Activated naive CD4-positive, alpha-beta T cell treated with anti-CD3 and anti-CD28 coated beads, Interleukin-2, amount 50 U/mL, for 72 hours (primary cell): Measurements from ENCODE around the gene RTF2. TPM values are rescaled to one million over a fixed set of nuclear protein-coding genes. Genes with fewer than 3 reads are reported as not detected.

Experiments used
- ATAC-seq, 2 donors: fragments of 150-1000 bp; cut with Tn5 transposase; 2 replicates each; pipeline ENCODE4 v1.10.0; 2021; ENCODE audit warnings: mild to moderate bottlenecking in 2 of 2, moderate library complexity in 2 of 2
- DNase-seq, 2 donors: peaks; one replicate each; pipeline ENCODE4 v3.0.0; 2021 to 2022; ENCODE audit warnings: low spot score in 2 of 2
- H3K27ac Mint-ChIP-seq, 2 donors: one replicate each; pipeline ENCODE4 v1.8.0; 2022; ENCODE audit warnings: mild to moderate bottlenecking in 2 of 2, mixed read lengths in 2 of 2
- H3K36me3 Mint-ChIP-seq, 2 donors: one replicate each; pipeline ENCODE4 v1.8.0; 2022; ENCODE audit warnings: mixed read lengths in 2 of 2
- H3K9me3 Mint-ChIP-seq, 2 donors: one replicate each; pipeline ENCODE4 v1.8.0; 2022; ENCODE audit warnings: mixed read lengths in 2 of 2
- total RNA-seq, 2 donors: library from RNA; stranded (reverse); gene quantifications; one replicate each; pipeline ENCODE4 v1.2.3, GENCODE V29; 2022

Gene RTF2
- total RNA-seq: 10 to 100 TPM; 75.8 to 85.5 TPM

GRCh38 chr20:56468316-56469076 lies at the start of gene RTF2:
TSS of gene RTF2 (plus strand) at chr20:56468627. CDS start at chr20:56468698, 71 bp downstream.
- peak within 1 kb of the TSS; percentile 97 to 100 for H3K27ac Mint-ChIP-seq
- no peaks in the 10 kb centered on the region for H3K9me3 Mint-ChIP-seq
- peaks cover 5 to 11% of the 10 kb centered on the region in 2 donors for H3K36me3 Mint-ChIP-seq
- DNase-seq: peak; percentile 96 to 97
- ATAC-seq: peak; percentile 99 to 100

DNA sequence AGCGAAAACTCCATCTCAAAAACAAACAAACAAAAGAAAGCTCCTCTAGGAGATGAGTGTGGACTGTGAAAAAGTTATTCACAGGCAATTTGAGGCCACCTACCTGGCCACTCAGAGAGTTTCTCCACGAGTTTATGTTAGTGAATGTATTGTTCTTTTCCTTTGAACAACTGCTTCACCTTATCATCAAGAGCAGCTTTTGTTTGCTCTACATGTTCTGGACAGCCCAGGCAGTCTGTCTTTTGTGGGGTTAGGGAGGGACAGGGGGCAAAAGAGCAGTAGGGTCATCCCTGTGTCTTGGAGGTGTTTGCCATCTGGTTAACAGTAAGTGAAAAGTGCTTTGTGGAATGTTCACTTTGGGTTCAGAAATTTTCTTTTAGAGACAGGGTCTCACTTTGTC lies 48.4 kb upstream of the RTF2 start:
- ATAC-seq: no peak
- Mint-ChIP-seq H3K27ac (no peak overlapping the region), H3K36me3 (peaks cover 0 to 13% of the 10 kb centered on the region in 2 donors)

GRCh38 chr20:56420940-56421688 lies 47.3 kb upstream of the RTF2 start:
- no peak for ATAC-seq
- DNase-seq: no peak
- Mint-ChIP-seq H3K27ac (peak overlapping the region; percentile 59 to 73), H3K36me3 (peaks cover 0 to 13% of the 10 kb centered on the region in 2 donors), H3K9me3 (no peaks in the 10 kb centered on the region)

More for the DNA sequence above, 48.4 kb upstream of the RTF2 start:
- H3K9me3 Mint-ChIP-seq: no peaks in the 10 kb centered on the region
- DNase-seq: no peak

DNA sequence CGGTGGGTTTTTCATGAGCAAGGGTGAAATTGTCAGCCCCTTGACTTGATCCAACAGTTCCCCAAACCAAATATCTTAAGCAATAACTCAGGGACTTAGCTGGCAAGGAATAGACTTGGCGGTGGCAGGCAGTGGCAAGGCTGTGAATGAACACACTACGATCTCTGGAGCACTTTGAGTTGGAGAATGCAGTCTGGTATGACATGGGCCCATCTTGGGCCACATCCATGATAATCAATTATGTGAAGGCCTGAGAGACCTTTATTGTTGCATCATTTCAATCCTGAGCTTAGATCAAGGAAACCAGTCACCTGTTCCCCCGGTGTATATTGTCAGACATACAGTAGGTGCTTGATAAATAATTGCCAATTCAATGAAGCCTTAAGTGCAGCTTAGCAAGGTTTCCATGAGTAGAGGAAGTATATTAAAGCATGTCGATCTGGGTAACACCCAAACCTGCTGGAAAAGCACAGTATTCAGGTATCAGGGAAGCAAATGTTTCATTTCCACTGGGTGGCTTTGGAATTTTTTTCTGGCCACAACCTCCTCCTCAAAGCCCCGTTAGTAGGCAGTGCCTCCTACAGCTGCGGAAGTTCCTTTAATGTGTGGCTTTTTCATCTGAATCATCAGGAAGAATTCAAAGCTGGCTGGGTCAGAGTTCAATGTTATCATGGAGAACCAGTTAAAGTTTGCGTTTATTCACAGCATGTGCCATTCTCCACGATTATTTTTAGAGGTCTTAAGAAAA lies 46.2 kb upstream of the RTF2 start:
- Mint-ChIP-seq H3K27ac (peak overlapping the region; percentile 11 to 73), H3K36me3 (peaks cover 0 to 4% of the 10 kb centered on the region in 2 donors), H3K9me3 (no peaks in the 10 kb centered on the region)
- DNase-seq: no peak
- peak in 1 of 2 donors; percentile 48 for ATAC-seq

GRCh38 chr20:56422824-56423189 lies 45.6 kb upstream of the RTF2 start:
- Mint-ChIP-seq H3K27ac (peak overlapping the region; percentile 32 to 73), H3K36me3 (no peaks in the 10 kb centered on the region)

DNA sequence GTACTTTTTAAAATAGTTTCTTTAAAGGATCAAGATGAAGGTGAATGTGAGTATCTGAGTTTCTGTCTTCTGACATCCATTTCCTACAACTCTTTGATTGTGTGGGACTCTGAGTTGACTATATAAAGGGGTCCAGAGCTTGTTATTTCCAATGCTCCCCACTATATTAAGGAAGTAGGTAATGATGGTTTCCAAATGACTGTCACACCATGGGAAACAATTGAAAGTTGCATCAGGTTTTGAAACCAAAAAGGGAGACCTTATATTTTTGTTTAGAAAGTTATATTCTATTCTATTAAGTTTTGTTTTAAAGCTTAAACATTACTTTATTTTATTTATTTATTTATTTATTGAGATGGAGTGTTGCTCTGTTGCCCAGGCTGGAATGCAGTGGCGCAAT lies 45.2 kb upstream of the RTF2 start:
- Mint-ChIP-seq H3K9me3 (no peaks in the 10 kb centered on the region), H3K27ac (peak overlapping the region; percentile 32 to 73), H3K36me3 (no peaks in the 10 kb centered on the region)
- no peak for DNase-seq
- no peak for ATAC-seq

More at GRCh38 chr20:56422824-56423189, 45.6 kb upstream of the RTF2 start:
- H3K9me3 Mint-ChIP-seq: no peaks in the 10 kb centered on the region
- DNase-seq (no peak), ATAC-seq (no peak)

GRCh38 chr20:56423886-56424285 lies 44.5 kb upstream of the RTF2 start:
- no peaks in the 10 kb centered on the region for H3K36me3 Mint-ChIP-seq
- ATAC-seq: no peak
- DNase-seq: no peak
- H3K27ac Mint-ChIP-seq: no peak overlapping the region
- no peaks in the 10 kb centered on the region for H3K9me3 Mint-ChIP-seq

DNA sequence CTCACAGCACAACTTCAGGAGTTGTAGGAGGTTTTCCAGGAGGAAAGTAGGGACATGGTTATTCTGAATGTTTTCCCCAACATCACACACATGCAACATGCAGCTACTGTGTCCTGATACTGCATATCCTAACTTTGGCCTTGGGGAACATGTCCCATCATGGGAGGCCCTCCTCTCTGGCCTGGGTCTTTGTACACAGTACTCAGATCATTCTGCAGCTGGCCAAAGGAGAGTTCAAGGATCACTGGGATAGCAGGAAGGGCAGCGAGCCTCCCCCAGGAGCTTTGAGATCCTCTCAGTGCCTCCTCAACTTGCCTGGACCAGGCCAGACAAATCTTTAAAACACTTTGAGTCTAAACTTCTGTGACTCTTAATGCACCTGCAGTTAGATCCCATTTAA lies 43.5 kb upstream of the RTF2 start:
- H3K9me3 Mint-ChIP-seq: no peaks in the 10 kb centered on the region
- DNase-seq: no peak
- peaks cover 0 to 7% of the 10 kb centered on the region in 2 donors for H3K36me3 Mint-ChIP-seq
- H3K27ac Mint-ChIP-seq: no peak overlapping the region
- no peak for ATAC-seq

DNA sequence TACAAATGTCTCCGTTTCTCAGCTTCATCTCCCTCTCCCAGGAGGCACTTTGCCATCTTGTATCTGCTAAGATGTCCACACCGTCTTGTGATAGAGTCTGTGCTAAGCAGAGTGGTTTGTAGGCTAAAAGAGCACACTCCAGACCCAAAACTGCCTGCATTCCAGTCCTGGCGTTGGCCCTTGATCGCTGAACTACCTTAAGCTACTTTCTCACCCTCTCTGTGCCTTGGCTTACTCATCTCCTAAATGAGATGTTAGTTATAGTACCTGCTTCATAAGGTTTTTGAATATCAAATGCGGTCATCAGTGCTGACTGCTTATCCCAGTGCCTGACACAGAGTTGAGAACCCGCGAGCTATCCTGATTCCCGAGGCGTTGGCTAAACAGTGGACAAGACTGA lies 42.4 kb upstream of the RTF2 start:
- ATAC-seq: no peak
- no peaks in the 10 kb centered on the region for H3K9me3 Mint-ChIP-seq
- H3K36me3 Mint-ChIP-seq: peaks cover 0 to 13% of the 10 kb centered on the region in 2 donors
- no peak for DNase-seq
- H3K27ac Mint-ChIP-seq: peak overlapping the region in 1 of 2 donors; percentile 57

DNA sequence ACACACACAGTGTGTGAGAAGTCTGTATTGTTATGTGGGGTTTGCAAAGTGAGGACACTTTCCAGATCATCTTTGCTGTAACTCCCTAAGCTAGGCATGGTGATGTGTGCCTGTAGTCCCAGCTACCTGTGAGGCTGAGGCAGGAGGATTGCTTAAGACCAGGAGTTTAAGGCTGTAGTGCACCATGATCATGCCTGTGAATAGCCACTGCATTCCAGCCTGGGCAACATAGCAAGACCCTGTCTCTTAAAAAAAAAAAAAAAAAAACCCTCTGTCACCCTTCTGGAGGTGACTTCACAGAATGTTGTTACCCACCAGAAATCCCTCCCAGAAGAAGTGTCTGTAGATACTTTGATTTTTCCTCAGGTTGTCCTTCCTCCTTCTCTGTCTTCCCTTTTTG lies 41.5 kb upstream of the RTF2 start:
- ATAC-seq: no peak
- Mint-ChIP-seq H3K36me3 (peaks cover 0 to 13% of the 10 kb centered on the region in 2 donors), H3K27ac (no peak overlapping the region), H3K9me3 (no peaks in the 10 kb centered on the region)
- DNase-seq: no peak

DNA sequence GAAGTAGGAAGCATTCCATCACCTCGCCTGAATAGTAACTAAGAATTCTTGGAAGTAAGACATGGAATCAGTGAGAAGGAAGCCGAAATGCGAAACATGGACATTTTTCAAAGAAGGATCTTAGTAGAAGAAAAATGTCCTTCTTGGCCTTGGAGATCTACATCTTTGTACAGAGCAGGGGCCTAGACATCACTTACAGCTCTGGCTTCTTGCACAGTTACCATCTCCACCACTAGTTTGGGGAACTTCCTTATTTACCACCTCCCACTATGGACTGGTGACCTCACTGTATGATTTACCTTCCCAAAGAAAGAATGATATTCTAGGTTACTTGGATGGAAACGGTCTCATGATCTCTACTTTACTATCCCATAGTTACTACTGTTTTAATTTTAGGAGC lies 40.6 kb upstream of the RTF2 start:
- DNase-seq: no peak
- H3K27ac Mint-ChIP-seq: peak overlapping the region in 1 of 2 donors; percentile 84
- H3K36me3 Mint-ChIP-seq: peaks cover 0 to 13% of the 10 kb centered on the region in 2 donors
- no peaks in the 10 kb centered on the region for H3K9me3 Mint-ChIP-seq
- ATAC-seq: no peak

DNA sequence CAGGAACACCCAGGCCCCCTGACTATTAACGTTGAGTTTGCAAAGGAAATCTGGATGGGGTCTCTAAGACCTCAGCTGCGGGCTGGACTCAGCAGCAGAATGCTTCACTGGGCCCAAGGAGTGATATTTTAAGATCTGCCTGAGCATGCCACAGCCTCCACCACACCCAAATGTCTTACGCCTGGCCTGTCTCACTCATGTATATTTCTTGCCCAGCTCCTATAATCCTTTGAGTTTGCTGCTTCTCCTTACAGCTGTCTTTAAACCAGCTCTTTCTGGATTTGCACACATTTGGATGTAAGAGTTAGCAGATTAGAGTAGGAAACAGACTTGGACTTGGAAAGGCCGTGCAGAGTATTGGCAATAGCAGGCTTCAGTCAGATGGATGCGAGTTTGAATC lies 40.0 kb upstream of the RTF2 start:
- H3K27ac Mint-ChIP-seq: peak overlapping the region in 1 of 2 donors; percentile 84
- ATAC-seq: no peak
- peaks cover 0 to 13% of the 10 kb centered on the region in 2 donors for H3K36me3 Mint-ChIP-seq
- no peaks in the 10 kb centered on the region for H3K9me3 Mint-ChIP-seq
- no peak for DNase-seq

- H3K36me3 Mint-ChIP-seq: peaks cover 0 to 15% of the 10 kb centered on the region in 2 donors
- H3K27ac Mint-ChIP-seq: peak overlapping the region; percentile 84
- DNase-seq (no peak), ATAC-seq (no peak)
- no peaks in the 10 kb centered on the region for H3K9me3 Mint-ChIP-seq
Observed at GRCh38 chr20:56428881-56429280, 39.5 kb upstream of the RTF2 start.

- H3K36me3 Mint-ChIP-seq: peaks cover 0 to 18% of the 10 kb centered on the region in 2 donors
- H3K27ac Mint-ChIP-seq: peak overlapping the region; percentile 84
- H3K9me3 Mint-ChIP-seq: no peaks in the 10 kb centered on the region
- DNase-seq (no peak), ATAC-seq (peak; percentile 54 to 87)
Observed at GRCh38 chr20:56429502-56429901, 38.9 kb upstream of the RTF2 start.

- ATAC-seq: no peak
- Mint-ChIP-seq H3K27ac (peak overlapping the region; percentile 84), H3K36me3 (peaks cover 0 to 18% of the 10 kb centered on the region in 2 donors), H3K9me3 (peaks cover 0 to 2% of the 10 kb centered on the region in 2 donors)
- DNase-seq: no peak
Observed at GRCh38 chr20:56429941-56430340, 38.5 kb upstream of the RTF2 start.

GRCh38 chr20:56430461-56430860 lies 38.0 kb upstream of the RTF2 start:
- H3K9me3 Mint-ChIP-seq: peaks cover 0 to 3% of the 10 kb centered on the region in 2 donors
- H3K36me3 Mint-ChIP-seq: peaks cover 0 to 18% of the 10 kb centered on the region in 2 donors
- no peak for DNase-seq
- ATAC-seq: no peak
- H3K27ac Mint-ChIP-seq: peak overlapping the region; percentile 84

GRCh38 chr20:56430957-56431356 lies 37.5 kb upstream of the RTF2 start:
- DNase-seq (no peak), ATAC-seq (no peak)
- Mint-ChIP-seq H3K9me3 (peaks cover 0 to 3% of the 10 kb centered on the region in 2 donors), H3K36me3 (peaks cover 0 to 18% of the 10 kb centered on the region in 2 donors), H3K27ac (no peak overlapping the region)
